ENCODE data around the gene TCTA. TPM values are rescaled to one million over a fixed set of nuclear protein-coding genes. Genes with fewer than 3 reads are reported as not detected.

The TCTA gene
- polyA plus RNA-seq, 1 of the 3 experiments (the other 2 are of a cell fraction), result 42.1 TPM

GRCh38 chr3:49388289-49388820 is 23.9 kb upstream of the TCTA start:
- no peaks in the 10 kb centered on the region for H3K9me3 ChIP-seq
- H3K79me2 ChIP-seq (ENCODE audit: insufficient read depth), result peaks cover 100% of the 10 kb centered on the region
- no peaks in the 10 kb centered on the region for H3K4me1 ChIP-seq (ENCODE audit: control insufficient read depth in 1 of 2, insufficient read depth in 2 of 2, low read depth in 1 of 2, low read length in 1 of 2)
- peaks cover 100% of the 10 kb centered on the region for H4K20me1 ChIP-seq (ENCODE audit: insufficient read depth)
- H3K27me3 ChIP-seq (ENCODE audit: insufficient read depth), result no peaks in the 10 kb centered on the region
- no peaks in the 10 kb centered on the region for H3K9me2 ChIP-seq
- CTCF ChIA-PET, result interaction anchor here (0.9 kb wide), 1 partner anchor 15 kb away, joined by 5 read pairs; no protein-coding TSS in a partner anchor
- no peak overlapping the region for H3K4me3 ChIP-seq (ENCODE audit: low read depth in 2 of 2, low read length in 1 of 2)
- peaks cover 0 to 12% of the 10 kb centered on the region in 2 experiments for H3K36me3 ChIP-seq (replicated peaks in 1 of 2; ENCODE audit: control insufficient read depth in 1 of 2, insufficient read depth in 2 of 2, low read length in 1 of 2)
- H3K27ac ChIP-seq (ENCODE audit: low read depth in 2 of 2, low read length in 1 of 2), result no peak overlapping the region
- DNase-seq, result no peak
- 76% methylated on average over 1 of the region's 1 CpG for WGBS (ENCODE audit: low lambda C conversion rate)
- POLR2A ChIA-PET, result no interaction called here
- TF ChIP-seq CHD2 (IDR thresholded peaks at IDR 0.05; ENCODE audit: low read length, partially characterized antibody) (no peak), JUND (IDR thresholded peaks at IDR 0.05) (no peak), NFIC (IDR thresholded peaks at IDR 0.05; ENCODE audit: borderline replicate concordance) (no peak), CTCF (IDR thresholded peaks at IDR 0.05) (no peak), FOXJ3 (CRISPR knock-in tag; IDR thresholded peaks at IDR 0.05) (no peak), NRF1 (IDR thresholded peaks at IDR 0.05; ENCODE audit: low read depth, low read length) (no peak), SMC3 (IDR thresholded peaks at IDR 0.05; ENCODE audit: low read depth, low read length) (no peak), YY1 (IDR thresholded peaks at IDR 0.05; ENCODE audit: low read depth) (no peak), PBX3 (IDR thresholded peaks at IDR 0.05) (no peak), MAX (IDR thresholded peaks at IDR 0.05; ENCODE audit: low read depth) (no peak), FOXM1 (IDR thresholded peaks at IDR 0.05; ENCODE audit: low read depth) (no peak), ZBTB33 (IDR thresholded peaks at IDR 0.05; ENCODE audit: borderline replicate concordance, low read depth) (no peak), EP300 (IDR thresholded peaks at IDR 0.05; ENCODE audit: borderline replicate concordance in 1 of 2, low read depth in 1 of 2, low read length in 1 of 2) (no peak), SIN3A (IDR thresholded peaks at IDR 0.05; ENCODE audit: borderline replicate concordance, low read depth, low read length) (no peak), RAD21 (IDR thresholded peaks at IDR 0.05; ENCODE audit: low read length) (no peak), USF2 (IDR thresholded peaks at IDR 0.05; ENCODE audit: borderline replicate concordance, low read depth, low read length) (no peak), IRF3 (IDR thresholded peaks at IDR 0.05; ENCODE audit: low read depth, low read length) (no peak)
- H3F3A ChIP-seq (replicated peaks; ENCODE audit: insufficient read depth), result peaks cover 16% of the 10 kb centered on the region
- H3K4me2 ChIP-seq, result no peak overlapping the region
- no peak overlapping the region for H2AFZ ChIP-seq (ENCODE audit: low read depth)
- no peak overlapping the region for H3K9ac ChIP-seq

Measured in SK-N-SH (cell line).